H1 (cell line): ENCODE results near the gene NCF2. TPM values are rescaled to one million over a fixed set of nuclear protein-coding genes. Genes with fewer than 3 reads are reported as not detected.

ENCODE experiments used
- KDM5A ChIP-seq: fragments of 200-600 bp; IDR thresholded peaks from 2 replicates; pipeline ENCODE4 v1.7.1; 2012; ENCODE audit warnings: mild to moderate bottlenecking, low read length, inconsistent platforms, mixed read lengths
- NRF1 ChIP-seq: IDR thresholded peaks from 2 replicates; pipeline ENCODE4 v1.6.1; 2011; ENCODE audit warnings: mild to moderate bottlenecking, low read depth, low read length, improper control_type of control experiment
- POLR2AphosphoS5 ChIP-seq: IDR thresholded peaks from 2 replicates; pipeline ENCODE4 v1.6.1; 2011; ENCODE audit warnings: low read depth, low read length
- USF2 ChIP-seq: IDR thresholded peaks from 2 replicates; pipeline ENCODE4 v1.6.1; 2011; ENCODE audit warnings: low read length, improper control_type of control experiment
- polyA plus RNA-seq, 7 experiments: library from polyadenylated mRNA; depleted of rRNA in 3 of 7; stranded (reverse) in 5 of 7; unstranded in 2 of 7; fragments of >200 nt in 5 of 7; fragments of 200-250 nt in 2 of 7; gene quantifications; 1 replicate in 5 of 7; 2 replicates in 1 of 7; 4 replicates in 1 of 7; pipeline versions ENCODE4 v1.2.1 to v1.2.3, GENCODE V29; 2011 to 2013; ENCODE audit warnings: missing spikeins in 2 of 7, mixed read lengths in 2 of 7
- total RNA-seq: library from RNA; stranded (reverse); fragmentation: NEBNext Ultra II Directional; extraction: Animal tissue kit (Norgen Biotek cat#: 25700); gene quantifications from 2 replicates; pipeline ENCODE4 v1.2.1, GENCODE V29; 2021

Gene NCF2
- total and polyA plus RNA-seq, 2 of the 8 experiments (the other 6 are each of a cell fraction or from before 2014, with no cell fraction given) = not detected

DNA sequence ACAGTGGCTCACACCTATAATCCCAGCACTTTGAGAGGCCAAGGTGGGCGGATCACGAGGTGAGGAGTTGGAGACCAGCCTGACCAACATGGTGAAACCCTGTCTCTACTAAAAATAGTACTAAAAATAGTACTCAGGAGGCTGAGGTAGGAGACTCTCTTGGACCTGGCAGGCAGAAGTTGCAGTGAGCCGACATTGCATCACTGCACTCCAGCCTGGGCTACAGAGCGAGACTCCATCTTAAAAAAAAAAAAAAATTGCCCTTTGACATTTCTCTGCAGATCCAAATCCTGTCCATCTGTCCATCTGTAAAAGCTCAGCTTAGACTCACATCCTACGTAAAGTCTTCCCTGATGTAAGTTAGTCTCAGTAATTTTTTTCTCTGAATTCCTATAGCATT, 6.2 kb upstream of the NCF2 start (continued):
- TF ChIP-seq USF2 (no peak), NRF1 (no peak), POLR2AphosphoS5 (no peak), KDM5A (no peak)
